HG03139 (cell line): ENCODE results near the gene GPR152.

Experiments used
- ATAC-seq: cut with Tn5 transposase; IDR thresholded peaks from one replicate; pipeline ENCODE4 v1.9.1; 2021; ENCODE audit not compliant: unreplicated experiment

GPR152 gene

DNA sequence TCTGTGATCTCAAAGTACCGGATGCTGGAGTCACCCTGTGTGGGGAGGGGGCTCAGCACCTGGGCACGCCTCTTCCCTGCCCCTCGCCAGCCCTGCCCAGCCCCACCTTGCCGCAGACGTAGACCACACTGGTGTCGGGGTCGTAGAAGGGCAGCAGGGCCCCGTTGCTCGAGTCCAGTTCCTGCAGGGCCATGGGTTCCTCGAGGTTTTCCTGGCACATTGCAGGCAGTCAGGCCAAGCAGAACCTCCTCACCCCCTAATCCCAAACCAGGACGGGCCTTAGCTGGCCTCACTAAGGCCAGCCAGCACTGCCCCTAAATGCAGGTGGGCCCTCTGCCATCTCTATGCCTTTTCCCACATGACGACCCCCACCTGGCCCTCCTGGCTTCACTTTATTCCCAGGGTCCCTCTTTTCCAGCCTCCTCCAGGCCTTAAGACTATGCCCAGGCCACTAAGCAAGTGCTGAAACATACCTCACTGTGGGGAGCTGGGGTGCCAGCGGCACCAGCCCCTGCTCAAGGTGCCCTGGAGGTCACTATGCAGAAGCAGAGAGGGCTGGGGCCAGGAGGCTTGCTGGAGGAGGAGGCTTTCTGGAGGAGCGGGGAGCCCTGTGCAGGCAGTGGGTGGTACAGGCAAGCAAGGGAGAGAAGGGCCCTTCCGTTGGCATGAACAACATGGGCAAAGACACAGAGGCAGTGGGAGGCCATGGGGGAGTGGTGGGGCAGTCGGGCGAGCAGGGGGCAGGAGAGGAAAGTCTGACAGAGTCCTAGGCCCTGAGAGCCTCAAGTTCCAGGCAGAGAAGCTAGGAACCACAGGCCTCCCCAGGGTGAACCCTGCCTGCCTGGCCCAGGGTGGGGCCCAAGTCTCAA, 12.1 kb downstream of the GPR152 start:
- ATAC-seq, result no peak

DNA sequence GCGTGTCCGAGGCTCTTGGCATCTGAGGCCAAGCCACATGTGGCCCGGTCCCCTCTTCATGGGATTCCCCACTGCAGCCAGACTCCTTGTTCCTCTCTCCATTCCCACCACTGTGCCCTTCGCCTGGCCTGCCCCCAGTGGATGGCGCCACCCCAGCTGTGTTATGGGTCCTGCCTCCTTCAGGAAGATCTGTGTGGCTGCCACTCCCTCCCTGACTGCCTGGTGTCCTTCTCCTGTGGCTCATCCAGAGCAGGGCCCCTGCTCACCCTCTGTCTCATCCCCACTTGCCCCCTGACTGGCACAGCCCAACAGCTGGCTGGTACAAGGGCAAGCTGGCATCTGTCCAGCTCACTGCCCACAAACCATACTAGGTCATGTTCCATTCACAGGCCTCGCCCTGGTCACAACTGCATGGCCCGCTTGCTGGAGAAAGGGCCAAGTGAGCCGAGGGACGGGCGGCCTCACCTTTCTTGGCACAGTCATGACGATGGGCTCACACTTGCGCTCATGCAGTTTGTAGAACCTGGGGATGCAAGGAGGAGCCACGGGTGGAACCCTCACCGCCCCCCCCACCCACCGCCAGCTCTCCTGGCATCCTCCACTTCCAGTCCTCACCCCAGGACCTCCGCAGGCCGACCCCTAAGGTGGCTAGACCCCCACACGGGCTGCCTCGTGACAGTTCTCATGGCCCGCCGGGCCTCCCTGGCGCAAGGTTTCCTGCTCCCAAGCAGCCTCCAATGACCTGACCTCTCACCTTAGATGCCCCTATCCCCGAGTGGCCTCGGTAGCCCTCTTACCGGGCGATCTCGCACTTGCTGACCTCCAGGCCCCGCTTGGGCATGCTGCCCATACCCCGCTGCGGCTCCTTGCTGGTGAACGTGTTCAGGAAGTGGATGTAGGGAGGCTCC, 13.0 kb downstream of the GPR152 start:
- ATAC-seq, result no peak

DNA sequence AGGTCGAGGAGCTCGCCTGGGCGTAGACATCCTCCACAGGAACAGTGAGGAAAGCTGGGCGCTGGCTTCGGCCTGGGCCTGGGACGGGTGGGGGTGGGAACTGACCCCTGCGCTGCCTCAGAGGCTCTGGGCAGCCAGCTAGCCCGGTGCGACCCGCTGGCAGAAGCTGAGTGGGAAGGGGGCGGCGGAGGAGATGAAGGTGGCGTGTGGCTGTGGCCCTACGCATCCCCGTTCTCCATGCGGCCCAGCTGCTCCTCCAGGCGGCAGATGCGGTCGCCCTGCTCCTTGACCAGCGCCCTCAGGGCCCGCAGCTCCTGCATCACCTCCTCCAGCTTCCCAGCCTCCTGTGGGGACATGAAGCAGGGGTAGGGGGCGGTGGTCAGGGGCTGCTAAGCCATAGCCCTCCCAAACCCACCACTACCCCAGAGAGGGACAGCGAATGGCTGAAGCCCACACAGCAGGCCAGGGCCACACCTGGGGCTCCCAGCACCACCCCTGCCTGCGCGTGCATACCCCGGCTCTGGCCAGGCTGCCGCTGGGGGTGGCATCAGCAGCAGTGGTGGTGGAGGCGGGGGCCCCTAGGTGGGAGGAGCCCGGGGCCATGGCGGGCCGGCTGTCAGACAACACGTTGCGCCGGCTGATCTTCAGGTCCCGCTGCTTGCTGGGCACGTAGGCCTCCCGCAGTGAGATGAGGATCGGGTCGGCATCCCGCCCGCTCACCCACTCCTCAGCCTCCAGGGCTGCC, 14.2 kb downstream of the GPR152 start:
- no peak for ATAC-seq

DNA sequence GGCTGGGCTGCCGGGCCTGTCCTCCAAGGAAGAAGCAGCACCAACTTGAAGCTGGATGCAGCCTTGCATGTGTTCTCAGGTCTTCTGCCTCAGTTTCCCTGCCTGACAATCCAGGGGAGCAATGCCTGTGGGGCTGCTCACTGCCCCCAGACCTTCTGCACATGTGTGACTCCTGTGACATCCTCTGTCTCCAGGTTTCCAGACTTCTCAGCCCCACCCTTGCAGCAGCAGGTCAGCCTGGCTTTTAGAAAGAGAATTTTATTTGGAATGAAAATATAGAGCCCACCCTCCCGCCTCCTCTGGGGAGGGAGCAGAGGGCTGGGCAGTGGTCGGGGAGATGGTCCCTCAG, 14.7 kb downstream of the GPR152 start:
- ATAC-seq, result no peak

DNA sequence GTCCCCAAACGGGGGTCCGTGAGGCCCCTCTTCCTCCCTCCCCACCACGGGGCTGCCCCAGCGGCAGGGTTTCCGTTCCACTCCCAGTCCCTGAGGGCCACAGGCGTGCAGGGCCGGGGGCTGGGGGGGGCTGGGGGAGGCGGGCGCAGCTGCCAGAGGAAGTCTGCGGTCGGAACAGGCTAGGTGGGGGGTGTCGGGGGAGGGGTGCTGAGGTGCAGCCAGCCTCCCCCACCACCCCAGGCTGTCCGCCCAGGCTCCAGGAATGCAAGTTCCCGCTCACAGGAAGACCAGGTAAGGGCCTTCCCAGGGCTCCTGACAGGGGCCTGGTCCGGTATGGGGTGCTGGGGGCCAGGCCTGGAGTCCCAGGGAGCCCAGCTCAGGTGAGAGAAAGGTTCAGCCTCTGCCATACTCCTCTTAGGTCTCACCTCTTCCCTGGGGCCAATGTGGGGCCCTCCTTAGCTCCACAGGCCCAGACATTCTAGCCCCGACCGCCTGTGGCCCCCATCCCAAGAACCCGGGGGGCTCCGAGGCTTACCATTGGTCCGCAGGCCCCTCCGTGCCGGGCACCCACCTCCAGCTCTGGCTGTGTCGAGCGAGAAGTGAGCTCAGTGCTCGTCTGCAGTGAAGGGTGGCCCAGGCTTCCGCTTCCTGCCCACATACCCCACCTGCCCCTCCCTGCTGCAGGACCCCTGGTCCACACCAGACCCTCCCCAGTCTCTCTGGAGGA, 15.3 kb downstream of the GPR152 start, which contains the start of gene PTPRCAP:
PTPRCAP (minus strand) TSS at position 601 of the 727 bp plus-strand sequence; CDS start at position 538, 63 bp downstream.
- no peak for ATAC-seq

DNA sequence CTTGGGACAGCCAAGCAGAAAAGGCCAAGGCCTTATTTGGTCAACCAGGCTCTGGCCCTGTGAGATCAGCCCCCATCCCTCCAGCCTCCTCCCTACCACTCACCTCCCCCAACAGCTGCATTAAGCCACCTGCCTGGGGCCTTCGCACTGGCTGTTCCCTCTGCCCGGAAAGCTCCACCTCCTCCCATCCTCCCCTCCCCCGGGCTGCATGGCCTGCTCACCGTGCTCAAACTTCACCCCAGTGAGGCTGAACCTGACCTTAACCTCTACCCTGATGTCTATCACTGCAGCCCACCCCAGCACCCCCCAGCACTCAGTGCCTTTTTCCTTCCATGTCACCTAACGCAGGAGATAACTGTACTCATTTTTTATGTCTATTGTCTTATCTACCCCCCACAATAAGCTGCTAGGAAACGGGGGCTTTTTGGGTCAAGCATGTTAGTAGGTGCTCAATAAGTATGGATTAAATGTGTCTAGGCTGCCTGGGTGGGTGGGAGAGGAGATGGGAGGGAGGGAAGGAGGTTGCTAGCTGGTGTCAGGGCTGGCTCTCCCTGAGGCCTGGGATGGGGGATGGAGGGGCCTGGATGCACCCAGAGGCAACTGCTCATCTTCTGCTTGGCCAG, 16.0 kb downstream of the GPR152 start:
- ATAC-seq, result no peak

DNA sequence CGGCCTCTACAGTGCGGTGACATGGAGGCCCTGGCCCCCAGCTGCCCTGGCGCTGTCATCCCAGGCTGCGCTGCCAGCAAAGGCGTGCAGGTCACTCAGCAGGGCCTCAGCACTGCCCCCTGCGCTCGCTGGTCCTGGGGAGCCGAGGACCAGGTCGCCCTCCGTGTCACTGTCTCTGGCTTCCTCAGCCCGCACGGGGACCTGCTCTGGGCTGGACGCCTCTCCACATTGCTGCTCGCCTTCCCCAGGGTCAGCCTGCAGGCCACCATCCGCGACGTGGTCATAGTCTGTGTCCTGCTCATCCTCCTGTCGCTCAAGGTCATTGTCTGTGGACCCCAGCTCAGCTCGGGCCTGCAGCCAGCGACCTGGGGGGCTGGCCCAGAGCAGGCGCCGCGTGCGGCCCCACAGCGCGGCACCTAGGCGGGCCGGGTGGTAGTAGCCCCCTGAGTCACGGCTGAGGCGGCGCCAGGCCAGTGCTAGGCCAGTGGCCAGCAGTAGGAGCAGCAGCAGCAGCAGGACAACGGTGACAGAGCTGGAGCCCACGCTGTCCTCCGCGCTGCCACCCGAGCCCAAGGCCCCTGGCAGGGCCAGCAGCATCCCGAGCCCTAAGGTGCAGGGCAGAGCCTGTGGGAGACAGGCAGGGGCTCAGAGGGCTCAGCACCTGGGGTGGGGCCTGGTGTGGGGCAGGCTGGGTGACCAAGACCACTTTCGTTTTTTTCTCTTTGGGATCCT, 16.6 kb downstream of the GPR152 start:
- ATAC-seq, result no peak

DNA sequence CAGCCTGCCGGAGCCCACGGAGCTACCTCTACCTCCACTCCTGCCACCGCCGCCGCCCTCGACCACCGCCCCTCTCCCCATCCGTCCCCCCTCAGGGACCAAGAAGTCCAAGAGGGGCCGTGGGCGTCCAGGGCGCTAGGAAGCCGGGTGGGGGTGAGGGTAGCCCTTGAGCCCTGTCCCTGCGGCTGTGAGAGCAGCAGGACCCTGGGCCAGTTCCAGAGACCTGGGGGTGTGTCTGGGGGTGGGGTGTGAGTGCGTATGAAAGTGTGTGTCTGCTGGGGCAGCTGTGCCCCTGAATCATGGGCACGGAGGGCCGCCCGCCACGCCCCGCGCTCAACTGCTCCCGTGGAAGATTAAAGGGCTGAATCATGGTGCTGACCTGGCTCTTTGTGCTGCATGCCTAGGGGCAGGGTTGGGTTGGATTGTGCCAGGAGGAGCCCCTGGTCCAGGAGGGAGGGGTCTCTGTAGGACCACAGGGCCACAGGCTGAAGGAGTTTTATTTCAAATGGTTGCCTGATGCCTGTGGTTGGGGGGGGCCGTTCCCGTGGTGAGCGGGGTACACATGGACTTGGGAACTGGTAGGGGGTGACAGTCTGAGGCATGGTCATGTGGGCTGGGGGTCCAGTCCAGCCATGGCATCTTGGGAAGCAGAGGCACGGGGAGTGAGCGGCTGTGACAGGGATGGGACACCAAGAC, 17.4 kb downstream of the GPR152 start:
- ATAC-seq, result no peak

DNA sequence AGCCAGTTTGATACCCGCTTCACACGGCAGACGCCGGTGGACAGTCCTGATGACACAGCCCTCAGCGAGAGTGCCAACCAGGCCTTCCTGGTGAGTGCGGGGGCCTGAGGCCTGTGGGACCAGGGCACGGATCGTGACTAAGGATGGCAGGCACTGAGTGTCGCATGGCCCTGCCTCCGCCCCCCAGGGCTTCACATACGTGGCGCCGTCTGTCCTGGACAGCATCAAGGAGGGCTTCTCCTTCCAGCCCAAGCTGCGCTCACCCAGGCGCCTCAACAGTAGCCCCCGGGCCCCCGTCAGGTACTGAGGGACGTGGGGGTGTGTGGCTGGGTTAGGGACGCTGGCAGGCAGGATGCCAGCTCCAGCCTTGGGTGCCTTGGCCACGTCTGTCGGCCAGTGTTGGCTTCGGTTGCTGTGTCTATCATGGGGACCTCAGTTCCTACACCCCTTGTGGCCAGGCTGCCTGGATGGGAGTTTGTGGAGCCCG, 18.1 kb downstream of the GPR152 start:
- no peak for ATAC-seq

DNA sequence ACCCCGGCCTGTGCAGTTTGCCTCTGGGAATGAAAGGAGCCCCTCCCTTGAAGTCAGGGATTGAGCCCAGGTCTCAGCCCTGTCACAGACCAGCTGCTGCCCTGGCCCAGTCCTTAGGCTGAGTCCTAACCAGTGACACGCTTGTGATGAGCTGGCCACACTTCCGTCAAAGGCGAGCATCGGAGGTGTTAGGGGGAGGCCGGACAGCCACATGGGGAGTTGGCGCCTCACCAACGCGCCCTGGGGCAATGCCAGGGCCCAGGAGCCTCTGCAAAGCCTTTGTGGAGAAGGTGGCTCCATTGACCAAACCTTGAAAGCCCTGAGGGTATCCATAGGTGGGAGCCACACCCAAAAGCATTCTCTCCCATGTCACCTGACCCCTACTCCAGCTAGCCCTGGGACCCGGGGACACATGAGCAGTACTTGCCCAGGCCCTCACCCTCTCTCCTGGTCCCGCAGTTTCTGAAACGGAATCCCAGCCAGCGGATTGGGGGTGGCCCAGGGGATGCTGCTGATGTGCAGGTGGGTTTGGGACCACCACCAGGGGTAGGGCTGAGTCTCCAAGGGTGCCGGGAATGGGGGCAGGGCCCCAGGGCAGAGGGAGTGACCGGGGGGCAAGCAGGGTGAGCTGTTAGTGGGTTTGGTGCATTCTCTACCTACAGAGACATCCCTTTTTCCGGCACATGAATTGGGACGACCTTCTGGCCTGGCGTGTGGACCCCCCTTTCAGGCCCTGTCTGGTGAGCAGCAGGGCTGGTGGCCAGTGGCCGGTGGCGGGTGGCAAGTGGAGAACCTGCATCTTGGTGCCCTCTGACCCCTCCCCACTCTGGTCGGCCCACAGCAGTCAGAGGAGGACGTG, 18.8 kb downstream of the GPR152 start:
- no peak for ATAC-seq

DNA sequence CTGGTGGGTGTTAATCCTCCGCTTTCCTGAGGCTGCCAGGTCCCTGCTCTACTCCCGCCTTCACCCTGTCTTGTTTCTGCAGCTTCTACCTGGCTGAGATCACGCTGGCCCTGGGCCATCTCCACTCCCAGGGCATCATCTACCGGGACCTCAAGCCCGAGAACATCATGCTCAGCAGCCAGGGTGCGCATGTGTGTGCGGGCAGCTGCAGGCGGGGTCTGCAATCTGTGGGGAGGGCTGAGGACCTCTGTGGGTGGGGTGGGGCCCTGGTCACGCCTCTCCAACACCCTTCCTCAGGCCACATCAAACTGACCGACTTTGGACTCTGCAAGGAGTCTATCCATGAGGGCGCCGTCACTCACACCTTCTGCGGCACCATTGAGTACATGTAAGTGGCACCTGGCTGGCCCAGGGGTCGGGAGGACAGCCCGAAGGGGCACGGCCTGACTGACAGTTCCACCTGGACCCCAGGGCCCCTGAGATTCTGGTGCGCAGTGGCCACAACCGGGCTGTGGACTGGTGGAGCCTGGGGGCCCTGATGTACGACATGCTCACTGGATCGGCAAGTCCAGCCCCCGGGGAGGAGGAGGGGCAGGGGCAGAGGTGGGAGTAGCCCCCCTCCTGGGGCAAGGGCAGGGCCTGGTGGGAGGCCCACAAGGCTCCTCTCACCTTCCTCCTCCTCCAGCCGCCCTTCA, 19.7 kb downstream of the GPR152 start:
- no peak for ATAC-seq

DNA sequence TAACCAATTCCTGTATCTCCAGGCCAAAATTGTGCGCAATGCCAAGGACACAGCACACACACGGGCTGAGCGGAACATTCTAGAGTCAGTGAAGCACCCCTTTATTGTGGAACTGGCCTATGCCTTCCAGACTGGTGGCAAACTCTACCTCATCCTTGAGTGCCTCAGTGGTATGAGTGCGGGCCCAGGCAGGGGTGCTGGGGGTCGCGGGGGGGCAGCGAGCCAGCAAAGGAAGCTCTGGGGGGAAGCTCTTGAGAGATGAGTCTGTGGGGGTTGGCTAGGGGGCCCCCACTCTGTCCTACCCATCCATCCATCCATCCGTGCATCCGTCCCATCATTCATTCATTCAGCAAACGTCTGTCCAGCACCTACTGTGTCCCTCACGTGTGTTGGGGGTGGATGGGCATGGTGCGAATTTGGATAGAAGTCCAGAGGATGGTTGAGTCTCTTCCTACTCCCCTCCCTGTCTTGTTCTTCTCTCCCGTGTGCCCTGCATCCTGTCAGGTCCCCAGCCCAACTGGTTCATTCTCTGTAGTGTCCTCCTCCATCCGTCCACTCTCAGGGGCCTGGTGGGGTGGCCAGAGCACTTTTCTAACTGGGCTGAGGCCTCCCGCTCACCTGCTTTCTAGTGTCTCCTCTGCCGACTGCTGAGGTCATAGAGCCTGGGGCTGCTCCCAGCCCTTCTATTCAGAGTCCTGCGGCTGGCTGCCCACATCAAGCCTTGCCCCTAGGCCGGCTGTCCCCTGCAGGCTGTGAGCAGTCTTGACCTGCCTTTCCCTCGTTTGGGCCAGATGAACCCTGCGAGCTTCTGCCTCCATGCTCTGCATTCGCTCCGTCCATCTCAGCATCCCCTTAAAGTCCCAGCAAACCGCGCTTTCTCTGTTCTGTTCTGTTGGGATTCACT, 20.9 kb downstream of the GPR152 start:
- ATAC-seq, result no peak

DNA sequence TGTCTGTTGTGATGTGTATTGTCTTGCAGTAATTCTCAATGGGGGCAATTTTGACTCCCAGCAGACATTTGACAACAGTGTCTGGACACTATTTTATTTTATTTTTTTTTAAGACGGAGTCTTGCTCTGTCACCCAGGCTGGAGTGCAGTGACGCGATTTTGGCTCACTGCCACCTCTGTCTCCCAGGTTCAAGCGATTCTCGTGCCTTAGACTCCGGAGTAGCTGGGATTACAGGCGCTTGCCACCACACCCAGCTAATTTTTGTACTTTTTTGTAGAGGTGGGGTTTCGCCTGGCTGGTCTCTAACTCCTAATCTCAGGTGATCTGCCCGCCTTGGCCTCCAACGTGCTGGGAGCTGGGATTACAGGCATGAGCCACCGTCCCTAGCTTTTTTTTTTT, 22.8 kb downstream of the GPR152 start:
- ATAC-seq, result no peak

DNA sequence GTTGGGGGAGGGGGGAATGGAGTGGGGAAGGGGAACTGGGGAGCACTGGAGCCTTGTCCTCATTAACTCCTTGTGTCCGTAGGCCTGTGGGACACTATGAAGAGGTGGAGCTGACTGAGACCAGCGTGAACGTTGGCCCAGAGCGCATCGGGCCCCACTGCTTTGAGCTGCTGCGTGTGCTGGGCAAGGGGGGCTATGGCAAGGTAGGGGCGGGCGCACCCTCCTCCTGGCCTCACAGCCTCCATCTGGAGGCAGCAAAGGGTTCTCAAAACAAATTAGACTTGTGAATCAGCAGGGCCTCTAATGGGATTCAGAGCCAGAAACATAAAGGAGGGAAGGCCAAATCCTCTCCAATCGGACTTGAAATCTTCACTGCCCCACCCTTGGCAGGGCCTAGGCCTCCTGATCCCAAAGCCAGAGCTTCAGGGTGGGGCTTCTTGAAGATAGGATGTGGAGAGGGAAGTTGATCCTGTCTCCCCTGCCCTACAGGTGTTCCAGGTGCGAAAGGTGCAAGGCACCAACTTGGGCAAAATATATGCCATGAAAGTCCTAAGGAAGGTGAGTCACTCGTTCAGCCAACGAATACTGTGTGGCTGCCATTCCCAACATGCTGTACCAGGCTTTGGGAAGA, 23.4 kb downstream of the GPR152 start:
- no peak for ATAC-seq
